Measurements from ENCODE around the gene CFAP119.

GRCh38 chr16:30720086-30720485, 41.8 kb downstream of the CFAP119 start:
- TF ChIP-seq, protein P1, sequence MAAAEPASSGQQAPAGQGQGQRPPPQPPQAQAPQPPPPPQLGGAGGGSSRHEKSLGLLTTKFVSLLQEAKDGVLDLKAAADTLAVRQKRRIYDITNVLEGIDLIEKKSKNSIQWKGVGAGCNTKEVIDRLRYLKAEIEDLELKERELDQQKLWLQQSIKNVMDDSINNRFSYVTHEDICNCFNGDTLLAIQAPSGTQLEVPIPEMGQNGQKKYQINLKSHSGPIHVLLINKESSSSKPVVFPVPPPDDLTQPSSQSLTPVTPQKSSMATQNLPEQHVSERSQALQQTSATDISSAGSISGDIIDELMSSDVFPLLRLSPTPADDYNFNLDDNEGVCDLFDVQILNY (CRISPR knock-in tag; IDR thresholded peaks at IDR 0.05) = no peak
- TF ChIP-seq ELF1 (tag; IDR thresholded peaks at IDR 0.05) = no peak
- TF ChIP-seq ZSCAN32 (CRISPR knock-in tag; IDR thresholded peaks at IDR 0.05) = no peak
- no peak for TF ChIP-seq PRPF4 (IDR thresholded peaks at IDR 0.05; ENCODE audit: insufficient read depth, low read depth, low read length, poor library complexity, severe bottlenecking)
- TF ChIP-seq MAFF (IDR thresholded peaks at IDR 0.05; ENCODE audit: low read length) = no peak
- TF ChIP-seq, protein P2, sequence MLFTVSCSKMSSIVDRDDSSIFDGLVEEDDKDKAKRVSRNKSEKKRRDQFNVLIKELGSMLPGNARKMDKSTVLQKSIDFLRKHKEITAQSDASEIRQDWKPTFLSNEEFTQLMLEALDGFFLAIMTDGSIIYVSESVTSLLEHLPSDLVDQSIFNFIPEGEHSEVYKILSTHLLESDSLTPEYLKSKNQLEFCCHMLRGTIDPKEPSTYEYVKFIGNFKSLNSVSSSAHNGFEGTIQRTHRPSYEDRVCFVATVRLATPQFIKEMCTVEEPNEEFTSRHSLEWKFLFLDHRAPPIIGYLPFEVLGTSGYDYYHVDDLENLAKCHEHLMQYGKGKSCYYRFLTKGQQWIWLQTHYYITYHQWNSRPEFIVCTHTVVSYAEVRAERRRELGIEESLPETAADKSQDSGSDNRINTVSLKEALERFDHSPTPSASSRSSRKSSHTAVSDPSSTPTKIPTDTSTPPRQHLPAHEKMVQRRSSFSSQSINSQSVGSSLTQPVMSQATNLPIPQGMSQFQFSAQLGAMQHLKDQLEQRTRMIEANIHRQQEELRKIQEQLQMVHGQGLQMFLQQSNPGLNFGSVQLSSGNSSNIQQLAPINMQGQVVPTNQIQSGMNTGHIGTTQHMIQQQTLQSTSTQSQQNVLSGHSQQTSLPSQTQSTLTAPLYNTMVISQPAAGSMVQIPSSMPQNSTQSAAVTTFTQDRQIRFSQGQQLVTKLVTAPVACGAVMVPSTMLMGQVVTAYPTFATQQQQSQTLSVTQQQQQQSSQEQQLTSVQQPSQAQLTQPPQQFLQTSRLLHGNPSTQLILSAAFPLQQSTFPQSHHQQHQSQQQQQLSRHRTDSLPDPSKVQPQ (CRISPR knock-in tag; IDR thresholded peaks at IDR 0.05; ENCODE audit: borderline replicate concordance) = no peak
- TF ChIP-seq RAD21 (CRISPR knock-in tag; conservative IDR thresholded peaks at IDR 0.05 in 1 of 2, IDR thresholded peaks at IDR 0.05 in 1 of 2) = no peak
- TF ChIP-seq POLR2AphosphoS5 (IDR thresholded peaks at IDR 0.05; ENCODE audit: control insufficient read depth, insufficient read depth, low read depth, low read length) = no peak
- no peak for TF ChIP-seq CTCF (IDR thresholded peaks at IDR 0.05 in 2 of 3, conservative IDR thresholded peaks at IDR 0.05 in 1 of 3; ENCODE audit: insufficient read depth in 2 of 3, low read depth in 1 of 3, low read length in 3 of 3)
- no peak for TF ChIP-seq MLLT1 (IDR thresholded peaks at IDR 0.05)

Data from K562 (cell line).